ENCODE results near the gene EIF4EBP3.
"Not testable (repeated sequence)": the region's sequence is repeated elsewhere in the genome, so short reads cannot be mapped to it uniquely, and the experiment has no call there.

- TF ChIP-seq EZH2phosphoT487 (IDR thresholded peaks at IDR 0.05; ENCODE audit: insufficient read depth, low read depth); EZH2 (IDR thresholded peaks at IDR 0.05; ENCODE audit: insufficient read depth, poor library complexity, severe bottlenecking): not testable (repeated sequence)
Measured at GRCh38 chr5:140593070-140593469, 45.6 kb downstream of the EIF4EBP3 start.

Measured in GM23248 (cell line).